Measurements from ENCODE around the gene B9D1. TPM values are rescaled to one million over a fixed set of nuclear protein-coding genes. Genes with fewer than 3 reads are reported as not detected.

Gene B9D1
- total RNA-seq, 1 donor from 2014 or later: 3.1 TPM

- Histone ChIP-seq H3K9me3 (ENCODE audit: control insufficient read depth in 3 of 3, low read length in 3 of 3) (no peaks in the 10 kb centered on the region), H3K36me3 (ENCODE audit: control insufficient read depth in 3 of 3, insufficient read depth in 3 of 3, low read length in 3 of 3) (peaks cover 0 to 2% (median 0%) of the 10 kb centered on the region in 3 donors), H3K9ac (ENCODE audit: low read depth in 1 of 3, low read length in 3 of 3) (peak overlapping the region in 2 of 3 donors; percentile 20 to 45), H3K27ac (ENCODE audit: low read depth, low read length) (peak overlapping the region; percentile 29), H3K4me1 (ENCODE audit: control insufficient read depth in 3 of 3, insufficient read depth in 3 of 3, low read length in 3 of 3) (peaks cover 8 to 14% (median 14%) of the 10 kb centered on the region in 3 donors), H3K4me3 (ENCODE audit: low read length in 3 of 3) (no peak overlapping the region), H3K27me3 (ENCODE audit: control insufficient read depth in 3 of 3, insufficient read depth in 3 of 3, low read length in 3 of 3) (no peaks in the 10 kb centered on the region)
These were observed 7.4 kb upstream of the B9D1 start for GRCh38 chr17:19369846-19370492.

GRCh38 chr17:19369107-19369778 is 6.7 kb upstream of the B9D1 start:
- peaks cover 8 to 14% (median 14%) of the 10 kb centered on the region in 3 donors for H3K4me1 ChIP-seq (ENCODE audit: control insufficient read depth in 3 of 3, insufficient read depth in 3 of 3, low read length in 3 of 3)
- H3K9ac ChIP-seq (ENCODE audit: low read depth in 1 of 3, low read length in 3 of 3): no peak overlapping the region
- H3K4me3 ChIP-seq (ENCODE audit: low read length in 3 of 3): no peak overlapping the region
- no peak overlapping the region for H3K27ac ChIP-seq (ENCODE audit: low read depth, low read length)
- H3K27me3 ChIP-seq (ENCODE audit: control insufficient read depth in 3 of 3, insufficient read depth in 3 of 3, low read length in 3 of 3): no peaks in the 10 kb centered on the region
- H3K36me3 ChIP-seq (ENCODE audit: control insufficient read depth in 3 of 3, insufficient read depth in 3 of 3, low read length in 3 of 3): peaks cover 0 to 2% (median 0%) of the 10 kb centered on the region in 3 donors
- no peaks in the 10 kb centered on the region for H3K9me3 ChIP-seq (ENCODE audit: control insufficient read depth in 3 of 3, low read length in 3 of 3)

- H3K4me3 ChIP-seq (ENCODE audit: low read length in 3 of 3): no peak overlapping the region
- H3K36me3 ChIP-seq (ENCODE audit: control insufficient read depth in 3 of 3, insufficient read depth in 3 of 3, low read length in 3 of 3): peaks cover 0 to 2% (median 0%) of the 10 kb centered on the region in 3 donors
- H3K27me3 ChIP-seq (ENCODE audit: control insufficient read depth in 3 of 3, insufficient read depth in 3 of 3, low read length in 3 of 3): no peaks in the 10 kb centered on the region
- no peak overlapping the region for H3K27ac ChIP-seq (ENCODE audit: low read depth, low read length)
- H3K9ac ChIP-seq (ENCODE audit: low read depth in 1 of 3, low read length in 3 of 3): no peak overlapping the region
- H3K4me1 ChIP-seq (ENCODE audit: control insufficient read depth in 3 of 3, insufficient read depth in 3 of 3, low read length in 3 of 3): peaks cover 10 to 15% (median 14%) of the 10 kb centered on the region in 3 donors
- H3K9me3 ChIP-seq (ENCODE audit: control insufficient read depth in 3 of 3, low read length in 3 of 3): no peaks in the 10 kb centered on the region
These were observed 5.7 kb upstream of the B9D1 start for GRCh38 chr17:19368229-19368628.

- Histone ChIP-seq H3K9ac (ENCODE audit: low read depth in 1 of 3, low read length in 3 of 3) (no peak overlapping the region), H3K4me1 (ENCODE audit: control insufficient read depth in 3 of 3, insufficient read depth in 3 of 3, low read length in 3 of 3) (peaks cover 20 to 24% (median 24%) of the 10 kb centered on the region in 3 donors), H3K27me3 (ENCODE audit: control insufficient read depth in 3 of 3, insufficient read depth in 3 of 3, low read length in 3 of 3) (no peaks in the 10 kb centered on the region), H3K9me3 (ENCODE audit: control insufficient read depth in 3 of 3, low read length in 3 of 3) (no peaks in the 10 kb centered on the region), H3K27ac (ENCODE audit: low read depth, low read length) (no peak overlapping the region), H3K4me3 (ENCODE audit: low read length in 3 of 3) (no peak overlapping the region), H3K36me3 (ENCODE audit: control insufficient read depth in 3 of 3, insufficient read depth in 3 of 3, low read length in 3 of 3) (peaks cover 0 to 2% (median 0%) of the 10 kb centered on the region in 3 donors)
These were observed 4.1 kb upstream of the B9D1 start for GRCh38 chr17:19366637-19366972.

DNA sequence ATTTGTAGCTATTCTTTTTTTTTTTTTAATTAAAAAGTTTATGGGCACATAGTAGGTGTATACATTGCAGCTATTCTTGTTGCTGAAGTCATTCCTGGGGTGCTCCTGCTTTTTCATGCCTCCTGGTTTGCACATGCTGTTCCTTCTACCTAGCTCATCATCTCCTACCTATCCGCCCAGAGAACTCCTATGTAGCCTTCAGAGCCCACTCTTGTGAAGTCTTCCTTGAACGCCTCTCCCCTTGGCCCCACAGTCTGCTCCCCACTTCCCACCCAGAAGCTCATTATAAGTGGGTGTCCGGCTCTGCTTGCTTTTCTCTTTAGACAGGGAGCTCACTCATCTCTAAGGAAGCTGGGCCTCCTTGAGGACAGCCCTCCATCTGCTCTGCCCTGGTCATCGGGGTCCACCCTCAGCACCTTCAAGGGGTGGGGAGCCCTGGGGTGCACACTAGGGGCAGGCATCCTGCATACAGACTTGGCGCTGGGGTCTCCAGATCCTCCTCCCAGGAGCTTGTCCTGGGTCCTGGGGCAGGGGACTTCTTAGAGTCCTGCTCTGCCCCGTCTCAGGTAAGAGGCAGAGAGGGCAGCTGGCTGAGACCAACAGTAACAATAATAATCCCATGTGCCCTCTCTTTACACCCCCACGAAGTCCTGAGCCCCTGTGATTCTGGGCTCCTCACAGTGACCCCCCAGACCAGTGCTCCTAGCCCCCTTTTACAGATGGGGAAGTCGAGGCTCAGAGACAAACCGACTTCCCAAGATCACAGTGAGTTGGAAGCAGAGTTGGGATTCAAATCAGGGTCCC is 3.5 kb upstream of the B9D1 start:
- H3K4me3 ChIP-seq (ENCODE audit: low read length in 3 of 3): no peak overlapping the region
- H3K36me3 ChIP-seq (ENCODE audit: control insufficient read depth in 3 of 3, insufficient read depth in 3 of 3, low read length in 3 of 3): peaks cover 0 to 2% (median 0%) of the 10 kb centered on the region in 3 donors
- H3K27me3 ChIP-seq (ENCODE audit: control insufficient read depth in 3 of 3, insufficient read depth in 3 of 3, low read length in 3 of 3): no peaks in the 10 kb centered on the region

DNA sequence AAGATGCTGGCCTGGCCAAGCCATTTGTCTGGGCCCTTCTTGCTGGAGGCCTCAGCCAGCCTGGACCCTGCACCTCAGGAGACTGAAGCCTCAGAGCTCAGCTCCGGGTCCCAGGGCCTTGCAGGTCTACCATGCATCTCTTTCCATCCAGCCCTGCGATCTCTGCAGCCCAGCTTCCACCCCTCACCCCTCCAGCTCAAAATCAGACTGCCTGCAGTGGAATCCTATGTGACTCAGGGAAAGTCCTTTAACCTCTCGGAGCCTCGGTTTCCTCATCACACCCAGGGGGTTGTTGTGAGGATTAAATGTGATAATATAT is 2.9 kb upstream of the B9D1 start:
- H3K27me3 ChIP-seq (ENCODE audit: control insufficient read depth in 3 of 3, insufficient read depth in 3 of 3, low read length in 3 of 3): no peaks in the 10 kb centered on the region
- H3K4me1 ChIP-seq (ENCODE audit: control insufficient read depth in 3 of 3, insufficient read depth in 3 of 3, low read length in 3 of 3): peaks cover 17 to 18% (median 18%) of the 10 kb centered on the region in 3 donors
- no peaks in the 10 kb centered on the region for H3K9me3 ChIP-seq (ENCODE audit: control insufficient read depth in 3 of 3, low read length in 3 of 3)
- H3K4me3 ChIP-seq (ENCODE audit: low read length in 3 of 3): no peak overlapping the region
- no peak overlapping the region for H3K27ac ChIP-seq (ENCODE audit: low read depth, low read length)
- H3K36me3 ChIP-seq (ENCODE audit: control insufficient read depth in 3 of 3, insufficient read depth in 3 of 3, low read length in 3 of 3): no peaks in the 10 kb centered on the region
- H3K9ac ChIP-seq (ENCODE audit: low read depth in 1 of 3, low read length in 3 of 3): no peak overlapping the region

More for the DNA sequence above, 3.5 kb upstream of the B9D1 start:
- Histone ChIP-seq H3K9ac (ENCODE audit: low read depth in 1 of 3, low read length in 3 of 3) (no peak overlapping the region), H3K9me3 (ENCODE audit: control insufficient read depth in 3 of 3, low read length in 3 of 3) (no peaks in the 10 kb centered on the region), H3K27ac (ENCODE audit: low read depth, low read length) (no peak overlapping the region), H3K4me1 (ENCODE audit: control insufficient read depth in 3 of 3, insufficient read depth in 3 of 3, low read length in 3 of 3) (peaks cover 22 to 24% (median 23%) of the 10 kb centered on the region in 3 donors)

GRCh38 chr17:19364699-19365498 is 2.4 kb upstream of the B9D1 start:
- no peak overlapping the region for H3K27ac ChIP-seq (ENCODE audit: low read depth, low read length)
- H3K27me3 ChIP-seq (ENCODE audit: control insufficient read depth in 3 of 3, insufficient read depth in 3 of 3, low read length in 3 of 3): no peaks in the 10 kb centered on the region
- no peak overlapping the region for H3K9ac ChIP-seq (ENCODE audit: low read depth in 1 of 3, low read length in 3 of 3)
- H3K9me3 ChIP-seq (ENCODE audit: control insufficient read depth in 3 of 3, low read length in 3 of 3): no peaks in the 10 kb centered on the region
- H3K4me1 ChIP-seq (ENCODE audit: control insufficient read depth in 3 of 3, insufficient read depth in 3 of 3, low read length in 3 of 3): peaks cover 11 to 14% (median 12%) of the 10 kb centered on the region in 3 donors
- H3K4me3 ChIP-seq (ENCODE audit: low read length in 3 of 3): no peak overlapping the region
- no peaks in the 10 kb centered on the region for H3K36me3 ChIP-seq (ENCODE audit: control insufficient read depth in 3 of 3, insufficient read depth in 3 of 3, low read length in 3 of 3)

DNA sequence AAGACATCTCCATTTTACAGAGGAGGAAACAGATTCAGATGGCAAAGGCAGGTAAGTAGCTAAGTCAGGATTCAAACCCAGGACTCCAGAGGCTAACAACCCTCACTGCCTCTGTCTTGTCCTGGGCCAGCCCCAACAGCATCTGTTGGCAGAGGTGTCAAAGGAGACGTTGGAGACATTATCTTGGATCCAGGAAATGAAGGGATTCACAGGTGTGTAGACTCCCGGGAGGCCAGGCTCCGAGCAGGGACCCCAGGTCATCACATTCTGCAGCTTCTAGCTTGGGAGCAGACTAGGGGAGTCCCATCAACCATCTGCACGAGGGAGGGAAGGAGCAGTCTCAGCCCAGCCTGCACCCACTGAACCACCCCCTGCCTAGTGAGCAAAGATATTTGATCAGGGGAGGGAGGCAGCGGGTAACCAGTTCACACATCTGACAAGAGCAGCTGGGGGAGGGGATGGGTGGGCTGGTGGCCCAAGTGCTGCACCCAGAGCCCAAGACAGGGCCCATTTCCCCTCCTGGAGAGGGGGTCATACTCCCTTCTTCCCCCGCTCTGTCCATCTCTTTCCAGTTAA is 1.0 kb upstream of the B9D1 start:
- Histone ChIP-seq H3K9me3 (ENCODE audit: control insufficient read depth in 3 of 3, low read length in 3 of 3) (no peaks in the 10 kb centered on the region), H3K9ac (ENCODE audit: low read depth in 1 of 3, low read length in 3 of 3) (peak overlapping the region in 1 of 3 donors; percentile 81)

DNA sequence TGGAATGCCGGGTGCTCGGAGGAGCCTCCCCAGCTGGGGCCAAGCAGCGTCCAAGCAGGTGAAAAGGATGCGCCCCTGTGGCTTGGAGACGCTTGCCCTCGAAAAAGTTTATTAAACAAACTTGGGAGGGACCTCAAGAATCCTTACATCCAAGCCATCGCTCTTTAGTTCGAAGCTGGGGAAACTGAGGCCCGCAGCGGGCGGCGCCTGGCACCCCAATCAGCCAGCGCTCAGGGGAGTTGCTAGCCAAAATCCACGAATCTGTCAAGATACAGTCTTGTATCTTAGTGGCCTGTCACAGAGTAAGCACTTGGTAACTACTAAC is 553 bp upstream of the B9D1 start:
- peaks cover 9 to 14% (median 10%) of the 10 kb centered on the region in 3 donors for H3K4me1 ChIP-seq (ENCODE audit: control insufficient read depth in 3 of 3, insufficient read depth in 3 of 3, low read length in 3 of 3)
- no peaks in the 10 kb centered on the region for H3K9me3 ChIP-seq (ENCODE audit: control insufficient read depth in 3 of 3, low read length in 3 of 3)
- peak overlapping the region in 2 of 3 donors; percentile 74 to 81 for H3K9ac ChIP-seq (ENCODE audit: low read depth in 1 of 3, low read length in 3 of 3)
- H3K36me3 ChIP-seq (ENCODE audit: control insufficient read depth in 3 of 3, insufficient read depth in 3 of 3, low read length in 3 of 3): peaks cover 0 to 3% (median 0%) of the 10 kb centered on the region in 3 donors
- no peaks in the 10 kb centered on the region for H3K27me3 ChIP-seq (ENCODE audit: control insufficient read depth in 3 of 3, insufficient read depth in 3 of 3, low read length in 3 of 3)
- no peak overlapping the region for H3K27ac ChIP-seq (ENCODE audit: low read depth, low read length)
- peak overlapping the region; percentile 84 to 92 (median 86) for H3K4me3 ChIP-seq (ENCODE audit: low read length in 3 of 3)

More for the DNA sequence above, 1.0 kb upstream of the B9D1 start:
- H3K4me3 ChIP-seq (ENCODE audit: low read length in 3 of 3): no peak overlapping the region
- H3K36me3 ChIP-seq (ENCODE audit: control insufficient read depth in 3 of 3, insufficient read depth in 3 of 3, low read length in 3 of 3): peaks cover 0 to 3% (median 0%) of the 10 kb centered on the region in 3 donors
- no peaks in the 10 kb centered on the region for H3K27me3 ChIP-seq (ENCODE audit: control insufficient read depth in 3 of 3, insufficient read depth in 3 of 3, low read length in 3 of 3)
- H3K4me1 ChIP-seq (ENCODE audit: control insufficient read depth in 3 of 3, insufficient read depth in 3 of 3, low read length in 3 of 3): peaks cover 9 to 14% (median 10%) of the 10 kb centered on the region in 3 donors
- H3K27ac ChIP-seq (ENCODE audit: low read depth, low read length): no peak overlapping the region

All from skeletal muscle tissue (tissue), 4 donors.